AG10803 (cell line): ENCODE results near the gene ORAI1.
"Not testable (repeated sequence)": the region's sequence is repeated elsewhere in the genome, so short reads cannot be mapped to it uniquely, and the experiment has no call there.

Source experiments
- DNase-seq: peaks from one replicate; pipeline ENCODE4 v3.0.0; 2010; ENCODE audit warnings: low read depth
- H3K4me3 ChIP-seq: 2 replicates; pipeline ENCODE4 v1.5.1; 2011; ENCODE audit warnings: mild to moderate bottlenecking, low read length, control low read depth
- CTCF ChIP-seq: conservative IDR thresholded peaks from 2 replicates; pipeline ENCODE4 v1.5.1; 2011; ENCODE audit warnings: mild to moderate bottlenecking, low read length, control low read depth, inconsistent platforms

The ORAI1 gene

GRCh38 chr12:121651320-121651719 lies 25.0 kb downstream of the ORAI1 start:
- no peak overlapping the region for H3K4me3 ChIP-seq
- DNase-seq, result no peak
- no peak for TF ChIP-seq CTCF

GRCh38 chr12:121652767-121653497 lies 26.6 kb downstream of the ORAI1 start:
- TF ChIP-seq CTCF, result no peak
- H3K4me3 ChIP-seq, result no peak overlapping the region
- no peak for DNase-seq

- no peak for TF ChIP-seq CTCF
- no peak overlapping the region for H3K4me3 ChIP-seq
- DNase-seq, result no peak
These were observed 27.7 kb downstream of the ORAI1 start for GRCh38 chr12:121653999-121654398.

DNA sequence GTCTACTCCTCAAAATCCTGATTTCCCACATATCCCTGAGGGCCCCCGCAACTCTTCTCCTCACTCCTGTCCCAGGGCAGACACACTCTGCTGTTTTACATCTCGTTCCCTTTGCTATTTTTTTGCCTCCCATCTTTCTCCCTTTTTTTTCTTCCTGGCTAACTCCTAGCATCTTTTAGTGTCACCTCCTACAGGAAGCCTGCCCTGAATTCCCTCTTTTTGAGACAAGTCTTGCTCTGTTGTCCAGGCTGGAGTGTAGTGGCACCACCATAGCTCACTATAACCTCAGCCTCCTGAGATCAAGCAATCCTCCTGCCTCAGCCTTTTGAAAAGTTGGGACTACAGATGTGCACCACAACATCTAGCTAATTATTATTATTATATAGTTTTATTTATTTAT lies 29.8 kb downstream of the ORAI1 start:
- no peak for DNase-seq
- TF ChIP-seq CTCF, result no peak
- H3K4me3 ChIP-seq, result no peak overlapping the region

DNA sequence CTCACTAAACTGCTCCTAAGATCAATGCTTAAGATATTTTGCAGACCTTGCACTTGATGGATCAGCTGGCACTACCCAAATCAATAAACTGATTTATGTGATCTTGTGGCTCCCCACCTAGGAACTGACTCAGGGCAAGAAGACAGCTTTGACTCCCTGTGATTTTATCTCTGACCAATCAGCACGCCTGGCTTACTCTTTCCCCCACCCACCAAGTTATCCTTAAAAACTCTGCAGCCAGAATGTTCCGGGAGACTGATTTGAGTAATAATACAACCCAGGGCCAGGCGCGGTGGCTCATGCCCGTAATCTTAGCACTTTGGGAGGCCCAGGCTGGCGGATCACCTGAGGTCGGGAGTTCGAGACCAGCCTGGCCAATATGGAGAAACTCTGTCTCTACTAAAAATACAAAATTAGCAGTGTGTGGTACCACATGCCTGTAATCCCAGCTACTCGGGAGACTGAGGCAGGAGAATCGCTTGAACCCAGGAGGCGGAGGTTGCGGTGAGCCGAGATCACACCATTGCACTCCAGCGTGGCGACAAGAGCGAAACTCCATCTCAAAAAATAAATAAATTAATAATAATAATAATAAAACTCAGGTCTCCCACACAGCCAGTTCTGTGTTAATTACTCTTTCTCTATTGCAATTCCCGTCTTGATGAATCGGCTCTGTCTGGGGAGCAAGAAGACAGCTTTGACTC lies 31.1 kb downstream of the ORAI1 start:
- DNase-seq, result no peak
- no peak for TF ChIP-seq CTCF
- H3K4me3 ChIP-seq, result no peak overlapping the region

DNA sequence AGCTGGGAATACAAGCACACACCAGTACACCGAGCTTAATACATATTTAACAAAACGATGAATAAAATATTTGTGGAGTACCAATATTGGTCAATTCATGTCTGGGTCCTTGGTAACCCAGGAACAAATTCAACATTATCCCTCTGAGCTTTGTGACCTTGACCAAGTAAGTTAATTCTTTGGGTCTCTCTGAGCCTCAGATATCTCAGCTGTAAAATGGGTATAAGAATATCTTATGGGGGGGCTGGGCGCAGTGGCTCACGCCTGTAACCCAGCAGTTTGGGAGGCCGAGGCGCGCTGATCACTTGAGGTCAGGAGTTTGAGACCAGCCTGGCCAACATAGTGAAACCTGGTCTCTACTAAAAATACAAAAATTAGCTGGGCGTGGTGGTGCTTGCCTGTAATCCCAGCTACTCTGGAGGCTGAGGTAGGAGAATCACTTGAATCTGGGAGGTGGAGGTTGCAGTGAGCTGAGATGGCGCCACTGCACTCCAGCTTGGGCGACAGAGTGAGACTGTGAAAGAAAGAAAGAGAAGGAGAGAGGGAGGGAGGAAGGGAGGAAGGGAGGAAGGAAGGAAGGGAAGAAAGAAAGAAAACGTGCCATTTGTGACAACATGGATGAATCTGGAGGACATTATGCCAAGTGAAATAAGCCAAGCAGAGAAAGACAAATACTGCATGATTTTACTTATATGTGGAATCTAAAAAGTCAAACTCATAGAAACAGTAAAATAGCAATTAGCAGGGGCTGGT lies 35.2 kb downstream of the ORAI1 start:
- not testable (repeated sequence) for DNase-seq, H3K4me3 ChIP-seq

DNA sequence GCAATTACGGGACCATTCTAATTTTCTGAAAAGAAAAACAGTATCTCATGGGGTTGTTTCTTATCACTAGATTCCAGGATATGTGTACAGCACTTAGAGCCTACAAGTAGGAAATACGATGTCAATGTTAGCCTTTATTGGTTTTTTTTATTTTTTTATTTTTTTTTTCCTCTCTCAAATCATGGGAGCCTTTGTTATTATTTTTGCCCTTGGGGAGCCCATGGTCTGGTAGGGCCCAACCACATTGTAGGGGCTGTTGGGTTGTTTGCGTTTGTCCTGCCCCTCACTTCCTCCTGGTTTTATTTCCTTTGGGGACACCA lies 37.2 kb downstream of the ORAI1 start:
- no peak for TF ChIP-seq CTCF
- DNase-seq, result no peak
- no peak overlapping the region for H3K4me3 ChIP-seq

DNA sequence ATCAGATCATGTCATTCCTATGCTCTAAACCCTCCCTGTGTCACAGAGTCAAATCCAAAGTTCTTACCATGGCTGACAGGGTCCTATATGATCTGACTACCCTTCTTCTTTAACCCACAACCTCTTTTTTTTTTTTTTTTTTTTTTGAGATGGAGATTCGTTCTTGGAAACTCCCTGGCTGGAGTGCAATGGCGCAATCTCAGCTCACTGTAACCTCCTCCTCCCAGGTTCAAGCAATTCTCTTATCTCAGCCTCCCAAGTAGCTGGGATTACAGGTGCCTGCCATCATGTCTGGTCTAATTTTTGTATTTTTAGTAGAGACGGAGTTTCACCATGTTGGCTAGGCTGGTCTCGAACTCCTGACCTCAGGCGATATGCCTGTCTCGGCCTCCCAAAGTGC lies 40.5 kb downstream of the ORAI1 start:
- H3K4me3 ChIP-seq, DNase-seq: not testable (repeated sequence)
